WTC11 (cell line): Measurements from ENCODE around the gene EFHD2. TPM values are rescaled to one million over a fixed set of nuclear protein-coding genes. Genes with fewer than 3 reads are reported as not detected.

ENCODE experiments used
- ATAC-seq: fragments of 200-7000 bp; cut with Tn5 transposase; 2 replicates; pipeline ENCODE4 v1.10.0; 2021; ENCODE audit warnings: mild to moderate bottlenecking, moderate library complexity
- CTCF ChIA-PET: fragments of 300-600 bp; sonication (Branson Sonifier 250); formaldehyde crosslinking; loops from one replicate; lab custom pipeline; 2021; ENCODE audit warnings: antibody characterized with exemption; lab: Charles Lee
- POLR2A ChIA-PET: fragments of 350-600 bp; sonication (Branson Sonifier 250); formaldehyde crosslinking; loops from one replicate; lab custom pipeline; 2021; ENCODE audit warnings: antibody characterized with exemption; lab: Charles Lee
- DNase-seq: peaks from one replicate; pipeline ENCODE4 v3.0.0; 2021; ENCODE audit warnings: low spot score
- H3K27ac Mint-ChIP-seq: 2 replicates; pipeline ENCODE4 v1.8.0; 2021; ENCODE audit warnings: mixed read lengths
- H3K27me3 Mint-ChIP-seq: 2 replicates; pipeline ENCODE4 v1.8.0; 2021; ENCODE audit warnings: low read depth, mild to moderate bottlenecking, moderate library complexity, mixed read lengths
- H3K36me3 Mint-ChIP-seq: 2 replicates; pipeline ENCODE4 v1.8.0; 2021; ENCODE audit warnings: mixed read lengths
- H3K4me1 Mint-ChIP-seq: 2 replicates; pipeline ENCODE4 v1.8.0; 2022; ENCODE audit warnings: mixed read lengths
- H3K4me3 Mint-ChIP-seq: 2 replicates; pipeline ENCODE4 v1.8.0; 2021; ENCODE audit warnings: mild to moderate bottlenecking, moderate library complexity, mixed read lengths
- H3K9me3 Mint-ChIP-seq: 2 replicates; pipeline ENCODE4 v1.8.0; 2021; ENCODE audit warnings: mixed read lengths
- ATF2 ChIP-seq: sonication (generic); formaldehyde crosslinking; IDR thresholded peaks from 2 replicates; pipeline ENCODE4 v1.8.1; 2022; ENCODE audit warnings: low read depth, missing genetic modification reagents, borderline replicate concordance
- E2F1 ChIP-seq: sonication (generic); formaldehyde crosslinking; IDR thresholded peaks from 2 replicates; pipeline ENCODE4 v1.8.0; 2022; ENCODE audit warnings: mild to moderate bottlenecking, missing genetic modification reagents
- E2F4 ChIP-seq: sonication (generic); formaldehyde crosslinking; IDR thresholded peaks from 2 replicates; pipeline ENCODE4 v1.8.1; 2022; ENCODE audit warnings: low read depth, mild to moderate bottlenecking, moderate library complexity, missing genetic modification reagents, borderline replicate concordance
- ELF4 ChIP-seq: sonication (generic); formaldehyde crosslinking; IDR thresholded peaks from 2 replicates; pipeline ENCODE4 v1.8.1; 2022; ENCODE audit warnings: low read depth, mild to moderate bottlenecking, moderate library complexity, missing genetic modification reagents
- HMGXB4 ChIP-seq: sonication (generic); formaldehyde crosslinking; IDR thresholded peaks from 2 replicates; pipeline ENCODE4 v1.8.1; 2023; ENCODE audit warnings: mild to moderate bottlenecking, moderate library complexity, missing genetic modification reagents
- MAX ChIP-seq: sonication (generic); formaldehyde crosslinking; IDR thresholded peaks from 2 replicates; pipeline ENCODE4 v1.8.0; 2022; ENCODE audit warnings: mild to moderate bottlenecking, missing genetic modification reagents
- MYBL2 ChIP-seq: sonication (generic); formaldehyde crosslinking; IDR thresholded peaks from 2 replicates; pipeline ENCODE4 v1.8.1; 2023; ENCODE audit warnings: mild to moderate bottlenecking, moderate library complexity, missing genetic modification reagents
- OVOL2 ChIP-seq: fragments of 250-450 bp; sonication (Bioruptor Pico); IDR thresholded peaks from 2 replicates; pipeline ENCODE4 v1.9.0; 2021; ENCODE audit warnings: mild to moderate bottlenecking, borderline replicate concordance
- PRDM15 ChIP-seq: sonication (generic); formaldehyde crosslinking; IDR thresholded peaks from 2 replicates; pipeline ENCODE4 v1.8.0; 2022; ENCODE audit warnings: missing genetic modification reagents
- PREB ChIP-seq: sonication (generic); formaldehyde crosslinking; IDR thresholded peaks from 2 replicates; pipeline ENCODE4 v1.8.1; 2022; ENCODE audit warnings: mild to moderate bottlenecking, missing genetic modification reagents, moderate library complexity, borderline replicate concordance
- USF1 ChIP-seq: sonication (generic); formaldehyde crosslinking; IDR thresholded peaks from 2 replicates; pipeline ENCODE4 v1.8.0; 2022; ENCODE audit warnings: mild to moderate bottlenecking, missing genetic modification reagents
- ZMAT4 ChIP-seq: fragments of 250-450 bp; sonication (Bioruptor Pico); IDR thresholded peaks from 2 replicates; pipeline ENCODE4 v1.9.0; 2021; ENCODE audit warnings: mild to moderate bottlenecking
- total RNA-seq: library from RNA; stranded (reverse); gene quantifications from 3 replicates; pipeline ENCODE4 v1.2.3, GENCODE V29; 2021

Gene EFHD2
- total RNA-seq, 1 experiment from 2014 or later = 23.8 TPM

- TF ChIP-seq ATF2 (CRISPR knock-in tag) (no peak), HMGXB4 (CRISPR knock-in tag) (no peak), ZMAT4 (CRISPR knock-in tag) (no peak), E2F1 (CRISPR knock-in tag) (no peak), PRDM15 (CRISPR knock-in tag) (no peak), MAX (CRISPR knock-in tag) (no peak), E2F4 (no peak), USF1 (no peak), ELF4 (CRISPR knock-in tag) (no peak), OVOL2 (CRISPR knock-in tag) (no peak), PREB (no peak), MYBL2 (CRISPR knock-in tag) (no peak)
- Mint-ChIP-seq H3K27ac (no peak overlapping the region), H3K27me3 (peaks cover 43% of the 10 kb centered on the region), H3K4me3 (no peak overlapping the region), H3K4me1 (peaks cover 17% of the 10 kb centered on the region), H3K36me3 (no peaks in the 10 kb centered on the region), H3K9me3 (no peaks in the 10 kb centered on the region)
- POLR2A ChIA-PET = no interaction called here
- ATAC-seq = no peak
- CTCF ChIA-PET = interaction anchor here (0.9 to 1.3 kb wide), 2 partner anchors 17 to 20 kb away, joined by 3 read pairs; no protein-coding TSS in a partner anchor
- no peak for DNase-seq
Measured at GRCh38 chr1:15406614-15407559, 2.8 kb upstream of the EFHD2 start.
